Endothelial cell of umbilical vein (primary cell): ENCODE data around the gene ANGPTL5. TPM values are rescaled to one million over a fixed set of nuclear protein-coding genes. Genes with fewer than 3 reads are reported as not detected.
A peak's percentile ranks its signal among the peaks of the same experiment; 100 is the strongest.

Source experiments
- BruUV-seq: library from RNA; stranded (reverse); fragments of 400-500 nt; replicated peaks from 2 replicates; lab custom pipeline; 2021; lab: Mats Ljungman, UMichigan
- CTCF ChIA-PET: fragments of 300-600, 350-600 bp; sonication (Branson Sonifier 250); formaldehyde crosslinking; loops from one replicate; lab custom pipeline; 2021; ENCODE audit warnings: antibody characterized with exemption, inconsistent platforms; lab: Charles Lee
- POLR2A ChIA-PET: fragments of 300-600, 350-600 bp; sonication (Branson Sonifier 250); formaldehyde crosslinking; loops from one replicate; lab custom pipeline; 2021; ENCODE audit warnings: antibody characterized with exemption, inconsistent platforms; lab: Charles Lee
- DNase-seq: peaks from one replicate; pipeline ENCODE4 v3.0.0-alpha.2; 2011; ENCODE audit warnings: low read depth, low spot score
- FAIRE-seq: peaks from 2 replicates; lab custom pipeline; 2011; peaks lifted over from hg19 to GRCh38; lab: Jason Lieb, UNC
- H2AFZ ChIP-seq: 2 replicates; pipeline ENCODE4 v1.6.0; 2012; ENCODE audit warnings: low read depth, low read length, control low read depth, inconsistent platforms
- H3K27ac ChIP-seq: 2 replicates; pipeline ENCODE4 v1.5.1; 2011; ENCODE audit warnings: low read depth, mild to moderate bottlenecking, control low read depth, low read length, moderate library complexity; ENCODE audit not compliant: insufficient read depth
- H3K27me3 ChIP-seq, 2 experiments: 2 replicates each; pipeline versions ENCODE4 v1.6.0 to v1.6.1; 2011; ENCODE audit warnings: low read length in 2 of 2, mixed read lengths in 1 of 2; ENCODE audit not compliant: control insufficient read depth in 2 of 2, insufficient read depth in 2 of 2
- H3K36me3 ChIP-seq, 2 experiments: 2 replicates in 1 of 2; 3 replicates in 1 of 2; pipeline ENCODE4 v1.5.1; 2011; ENCODE audit warnings: low read length in 2 of 2, mild to moderate bottlenecking in 1 of 2, moderate library complexity in 1 of 2; ENCODE audit not compliant: control insufficient read depth in 2 of 2, insufficient read depth in 2 of 2; ENCODE audit errors: extremely low read depth in 1 of 2
- H3K4me1 ChIP-seq: 3 replicates; pipeline ENCODE4 v1.5.1; 2011; ENCODE audit warnings: mild to moderate bottlenecking, low read length; ENCODE audit not compliant: control insufficient read depth, insufficient read depth; ENCODE audit errors: extremely low read depth
- H3K4me2 ChIP-seq: 2 replicates; pipeline ENCODE4 v1.6.1; 2011; ENCODE audit warnings: low read length, control low read depth, mixed read lengths; ENCODE audit not compliant: insufficient read depth
- H3K4me3 ChIP-seq, 3 experiments: fragments of 200-600 bp in 1 of 3; sonication (generic), shearing (Covaris generic) in 1 of 3; replicated peaks in 1 of 3; 2 replicates each; pipeline ENCODE4 v1.5.1; 2011 to 2016; ENCODE audit warnings: control low read depth in 3 of 3, low read length in 3 of 3, mild to moderate bottlenecking in 2 of 3, inconsistent platforms in 1 of 3, low read depth in 1 of 3, moderate library complexity in 1 of 3; ENCODE audit not compliant: insufficient read depth in 1 of 3
- H3K79me2 ChIP-seq: 2 replicates; pipeline ENCODE4 v1.6.0; 2012; ENCODE audit warnings: low read length, inconsistent platforms; ENCODE audit not compliant: control insufficient read depth, insufficient read depth
- H3K9ac ChIP-seq: replicated peaks from 2 replicates; pipeline ENCODE3; 2011; ENCODE audit warnings: low read length, control low read depth; ENCODE audit not compliant: insufficient read depth; ENCODE audit errors: extremely low read depth
- H3K9me1 ChIP-seq: replicated peaks from 3 replicates; pipeline ENCODE4 v1.6.0; 2011; ENCODE audit warnings: mild to moderate bottlenecking, low read length; ENCODE audit not compliant: control insufficient read depth, insufficient read depth; ENCODE audit errors: extremely low read depth
- H3K9me3 ChIP-seq: replicated peaks from 2 replicates; pipeline ENCODE4 v1.5.1; 2012; ENCODE audit warnings: low read length, inconsistent platforms; ENCODE audit not compliant: control insufficient read depth, insufficient read depth
- H4K20me1 ChIP-seq: replicated peaks from 2 replicates; pipeline ENCODE3; 2011; ENCODE audit warnings: mild to moderate bottlenecking, low read length; ENCODE audit not compliant: control insufficient read depth, insufficient read depth; ENCODE audit errors: extremely low read depth
- CTCF ChIP-seq, 2 donors: IDR thresholded peaks; 1 replicate in 1 of 2; 2 replicates in 1 of 2; pipeline ENCODE4 v1.5.1; 2011; ENCODE audit warnings: low read length in 2 of 2, mild to moderate bottlenecking in 2 of 2, moderate library complexity in 2 of 2, control low read depth in 1 of 2, inconsistent platforms in 1 of 2, low read depth in 1 of 2; ENCODE audit not compliant: insufficient read depth in 1 of 2; ENCODE audit errors: extremely low read depth in 1 of 2
- EZH2 ChIP-seq: IDR thresholded peaks from 2 replicates; pipeline ENCODE4 v1.6.1; 2012; ENCODE audit warnings: borderline replicate concordance, low read depth, mild to moderate bottlenecking, moderate library complexity, low read length, inconsistent platforms; ENCODE audit not compliant: severe bottlenecking
- FOS ChIP-seq: IDR thresholded peaks from 2 replicates; pipeline ENCODE4 v1.6.1; 2011; ENCODE audit warnings: mild to moderate bottlenecking, low read length, moderate library complexity, borderline replicate concordance; ENCODE audit not compliant: insufficient read depth
- GATA2 ChIP-seq: IDR thresholded peaks from 2 replicates; pipeline ENCODE4 v1.7.0; 2011; ENCODE audit warnings: low read depth, mild to moderate bottlenecking, moderate library complexity, mixed read lengths, low read length; ENCODE audit not compliant: insufficient read length, insufficient read depth
- JUN ChIP-seq: IDR thresholded peaks from 2 replicates; pipeline ENCODE4 v1.6.1; 2011; ENCODE audit warnings: borderline replicate concordance, low read depth; ENCODE audit not compliant: insufficient read length, insufficient read depth
- MAX ChIP-seq: IDR thresholded peaks from 2 replicates; pipeline ENCODE4 v1.6.1; 2011; ENCODE audit not compliant: insufficient read depth, insufficient read length
- MYC ChIP-seq: IDR thresholded peaks from one replicate; pipeline ENCODE4 v1.6.1; 2011; ENCODE audit warnings: mild to moderate bottlenecking, low read depth, low read length
- POLR2A ChIP-seq: IDR thresholded peaks from 2 replicates; pipeline ENCODE4 v1.6.1; 2012; ENCODE audit warnings: low read depth, mild to moderate bottlenecking, control low read depth, low read length
- POLR2AphosphoS5 ChIP-seq: IDR thresholded peaks from 2 replicates; pipeline ENCODE4 v1.6.1; 2012; ENCODE audit warnings: low read depth, mild to moderate bottlenecking, control low read depth, low read length, moderate library complexity; ENCODE audit not compliant: insufficient read depth
- dilution Hi-C: fragments of 300-500 bp; cut with MboI; formaldehyde crosslinking; loops from one replicate; pipeline ENCODE4 v1.15.0; 2019; ENCODE audit warnings: low sequenced_read_pairs; ENCODE audit not compliant: extremely low pct_ligation_motif_present
- intact Hi-C: fragments of 100-400 bp; cut with micrococcal nuclease; formaldehyde crosslinking; loops from one replicate; pipeline ENCODE4 v1.10.0; 2022
- polyA plus RNA-seq, 4 experiments: library from polyadenylated mRNA; depleted of rRNA in 3 of 4; stranded (reverse) in 3 of 4; unstranded in 1 of 4; fragments of >200 nt; gene quantifications; 2 replicates each; pipeline versions ENCODE4 v1.2.1 to v1.2.3, GENCODE V29; 2011 to 2012; ENCODE audit warnings: missing spikeins in 1 of 4
- total RNA-seq: library from RNA; stranded (reverse); gene quantifications from 2 replicates; pipeline ENCODE4 v1.2.3, GENCODE V29; 2021

Gene ANGPTL5
- total and polyA plus RNA-seq, 2 donors (not counting 3 experiments of a cell fraction or from before 2014, with no cell fraction given): 0.12 TPM; not detected in 1

- TF ChIP-seq MYC: no peak
- TF ChIP-seq EZH2: no peak
- FAIRE-seq (no peak), DNase-seq (no peak)
- no peaks in the 10 kb centered on the region for H4K20me1 ChIP-seq
- ChIA-PET POLR2A (no interaction called here), CTCF (no interaction called here)
- no peaks in the 10 kb centered on the region for H3K36me3 ChIP-seq
- no peaks in the 10 kb centered on the region for H3K27me3 ChIP-seq
- dilution Hi-C loops: no loop called here
- H3K27ac ChIP-seq: no peak overlapping the region
- H3K9me1 ChIP-seq: no peaks in the 10 kb centered on the region
- H3K9me3 ChIP-seq: no peaks in the 10 kb centered on the region
- H2AFZ ChIP-seq: no peak overlapping the region
- H3K9ac ChIP-seq: no peak overlapping the region
- H3K79me2 ChIP-seq: peaks cover 2% of the 10 kb centered on the region
- peaks cover 33% of the 10 kb centered on the region for H3K4me1 ChIP-seq
- intact Hi-C loops: loop anchor here (10.0 kb wide), 1 partner anchor 848 kb away; no protein-coding TSS in a partner anchor
- BruUV-seq: no TSS peak
- no peak overlapping the region for H3K4me3 ChIP-seq
- H3K4me2 ChIP-seq: no peak overlapping the region
These were observed 904 bp upstream of the ANGPTL5 start for GRCh38 chr11:101917226-101917625.

GRCh38 chr11:101915791-101916291 is 481 bp downstream of the ANGPTL5 start:
- no peaks in the 10 kb centered on the region for H3K36me3 ChIP-seq
- peaks cover 2% of the 10 kb centered on the region for H3K79me2 ChIP-seq
- H3K4me1 ChIP-seq: peaks cover 42% of the 10 kb centered on the region
- no peak for TF ChIP-seq MYC
- TF ChIP-seq POLR2A: no peak
- TF ChIP-seq JUN: no peak
- TF ChIP-seq EZH2: no peak
- no peak for TF ChIP-seq MAX
- TF ChIP-seq GATA2: no peak
- no peak for TF ChIP-seq CTCF (IDR thresholded peaks at IDR 0.05; ENCODE audit: extremely low read depth in 1 of 2, insufficient read depth in 1 of 2, low read depth in 1 of 2, low read length in 2 of 2)
- no peak for TF ChIP-seq FOS
- TF ChIP-seq POLR2AphosphoS5: no peak
- dilution Hi-C loops (no loop called here), intact Hi-C loops (loop anchor here (1.0 to 10.0 kb wide), 6 partner anchors 54 to 849 kb away; no protein-coding TSS in a partner anchor)
- no peaks in the 10 kb centered on the region for H3K9me3 ChIP-seq
- H3K27ac ChIP-seq: peak overlapping the region; percentile 100
- peak overlapping the region; percentile 8 to 81 (median 73) for H3K4me3 ChIP-seq
- no peaks in the 10 kb centered on the region for H3K9me1 ChIP-seq
- peak overlapping the region; percentile 45 for H2AFZ ChIP-seq
- no TSS peak for BruUV-seq
- peak; percentile 72 for FAIRE-seq
- H3K4me2 ChIP-seq: peak overlapping the region; percentile 94
- peak overlapping the region; percentile 89 for H3K9ac ChIP-seq
- CTCF ChIA-PET: interaction anchor here (1.0 to 4.5 kb wide), 2 partner anchors 55 to 92 kb away, joined by 4 to 51 read pairs; no protein-coding TSS in a partner anchor
- no peaks in the 10 kb centered on the region for H3K27me3 ChIP-seq
- peak; percentile 79 for DNase-seq
- H4K20me1 ChIP-seq: no peaks in the 10 kb centered on the region
- POLR2A ChIA-PET: no interaction called here
